Measurements from ENCODE around the gene ZNF469.

Gene ZNF469, protein sequence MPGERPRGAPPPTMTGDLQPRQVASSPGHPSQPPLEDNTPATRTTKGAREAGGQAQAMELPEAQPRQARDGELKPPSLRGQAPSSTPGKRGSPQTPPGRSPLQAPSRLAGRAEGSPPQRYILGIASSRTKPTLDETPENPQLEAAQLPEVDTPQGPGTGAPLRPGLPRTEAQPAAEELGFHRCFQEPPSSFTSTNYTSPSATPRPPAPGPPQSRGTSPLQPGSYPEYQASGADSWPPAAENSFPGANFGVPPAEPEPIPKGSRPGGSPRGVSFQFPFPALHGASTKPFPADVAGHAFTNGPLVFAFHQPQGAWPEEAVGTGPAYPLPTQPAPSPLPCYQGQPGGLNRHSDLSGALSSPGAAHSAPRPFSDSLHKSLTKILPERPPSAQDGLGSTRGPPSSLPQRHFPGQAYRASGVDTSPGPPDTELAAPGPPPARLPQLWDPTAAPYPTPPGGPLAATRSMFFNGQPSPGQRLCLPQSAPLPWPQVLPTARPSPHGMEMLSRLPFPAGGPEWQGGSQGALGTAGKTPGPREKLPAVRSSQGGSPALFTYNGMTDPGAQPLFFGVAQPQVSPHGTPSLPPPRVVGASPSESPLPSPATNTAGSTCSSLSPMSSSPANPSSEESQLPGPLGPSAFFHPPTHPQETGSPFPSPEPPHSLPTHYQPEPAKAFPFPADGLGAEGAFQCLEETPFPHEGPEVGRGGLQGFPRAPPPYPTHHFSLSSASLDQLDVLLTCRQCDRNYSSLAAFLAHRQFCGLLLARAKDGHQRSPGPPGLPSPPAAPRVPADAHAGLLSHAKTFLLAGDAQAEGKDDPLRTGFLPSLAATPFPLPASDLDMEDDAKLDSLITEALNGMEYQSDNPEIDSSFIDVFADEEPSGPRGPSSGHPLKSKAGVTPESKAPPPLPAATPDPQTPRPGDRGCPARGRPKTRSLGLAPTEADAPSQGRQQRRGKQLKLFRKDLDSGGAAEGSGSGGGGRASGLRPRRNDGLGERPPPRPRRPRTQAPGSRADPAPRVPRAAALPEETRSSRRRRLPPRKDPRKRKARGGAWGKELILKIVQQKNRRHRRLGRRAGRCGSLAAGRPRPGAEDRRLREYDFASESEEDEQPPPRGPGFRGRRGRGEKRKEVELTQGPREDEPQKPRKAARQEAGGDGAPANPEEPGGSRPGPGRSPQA (N-terminal part only)

DNA sequence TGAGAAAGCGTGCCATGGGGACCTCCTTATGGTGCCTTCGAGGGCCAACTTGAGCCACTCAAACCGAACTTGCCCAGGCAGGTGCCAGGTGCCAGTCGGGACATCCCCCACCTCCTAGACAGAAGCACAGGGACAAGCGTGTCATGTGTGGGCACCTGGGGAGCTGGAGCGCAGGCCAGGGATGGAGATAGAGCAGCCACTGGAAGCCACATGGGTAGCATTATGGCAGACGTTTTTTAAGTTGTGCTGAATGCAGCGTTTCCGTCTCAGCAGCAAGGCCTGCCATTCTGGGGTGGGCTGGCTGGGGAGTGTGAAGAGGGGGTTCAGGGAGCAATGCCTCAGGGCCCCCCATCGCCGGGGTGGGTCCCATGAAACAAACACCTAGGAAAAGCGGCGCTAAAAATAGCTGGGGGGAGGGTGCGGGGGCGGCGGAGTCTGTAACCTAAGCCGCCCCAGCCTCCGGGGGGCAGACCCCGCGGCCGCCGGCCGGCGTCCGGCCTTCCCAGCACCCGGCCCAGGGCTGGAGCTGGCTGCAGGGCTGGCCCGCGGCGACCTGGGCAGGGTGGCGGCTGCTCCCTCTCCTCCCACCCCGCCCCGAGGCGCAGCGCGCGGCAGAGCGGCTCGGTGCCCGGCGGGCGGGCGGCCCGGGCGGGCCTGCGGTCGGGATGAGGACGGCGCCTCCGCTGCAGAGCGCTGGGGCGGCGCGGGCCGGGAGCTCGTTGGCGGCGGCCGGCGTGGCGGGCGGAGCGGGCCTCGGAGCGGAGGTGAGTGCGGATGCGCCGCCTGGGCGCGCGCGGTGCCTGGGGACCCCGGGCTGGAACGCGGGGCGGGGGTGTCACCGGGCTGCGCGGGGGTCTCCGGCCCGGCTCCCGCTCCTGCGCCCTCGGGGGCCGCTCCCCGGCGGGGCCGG is at the start of gene ZNF469:
ZNF469 (plus strand) TSS at position 469 of the 910 bp plus-strand sequence. CDS start 44,512 bp downstream, outside the sequence.
- no peak for DNase-seq (ENCODE audit: low read depth in 2 of 2)

DNA sequence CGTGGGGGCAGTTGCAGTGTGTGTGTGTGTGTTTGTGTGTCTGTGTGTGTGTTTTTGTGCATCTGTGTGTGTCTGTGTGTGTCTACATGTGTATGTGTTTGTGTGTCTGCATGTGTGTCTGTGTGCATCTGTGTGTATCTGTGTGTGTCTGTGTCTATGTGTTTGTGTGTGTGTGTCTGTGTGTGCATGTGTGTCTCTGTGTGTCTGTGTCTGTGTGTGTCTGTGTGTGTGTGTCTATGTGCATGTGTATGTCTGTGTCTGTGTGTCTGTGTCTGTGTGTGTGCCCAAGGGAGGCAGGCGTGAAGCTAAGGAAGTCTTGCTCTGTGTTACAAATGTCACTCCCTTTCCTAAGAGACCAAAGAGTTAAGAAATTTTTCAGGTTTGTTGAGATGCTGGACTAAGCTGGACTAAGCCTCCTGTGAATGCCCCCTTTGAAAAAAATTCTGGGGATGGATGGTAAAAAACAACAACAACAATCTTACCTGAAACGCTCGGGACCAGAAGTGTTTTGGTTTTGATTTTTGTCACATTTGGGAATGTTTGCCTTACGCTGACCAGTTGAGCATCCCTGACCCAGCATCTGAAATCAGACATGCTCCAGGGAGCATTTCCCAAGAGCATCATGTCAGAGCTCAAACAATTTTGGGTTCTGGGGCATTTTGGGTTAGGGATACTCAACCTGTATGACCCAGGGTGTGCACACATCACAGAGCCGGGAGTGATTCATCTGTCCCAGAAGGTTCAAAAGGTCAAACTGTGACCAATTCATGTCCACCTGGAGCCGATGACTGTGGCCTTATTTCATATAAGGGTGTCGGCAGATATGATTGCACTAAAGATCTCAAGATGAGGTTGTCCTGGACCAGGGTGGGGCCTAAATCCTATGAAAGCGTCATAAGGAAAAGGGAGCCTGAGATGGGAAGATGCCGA is 48.6 kb upstream of the ZNF469 start:
- DNase-seq (ENCODE audit: low read depth in 2 of 2) = no peak

DNA sequence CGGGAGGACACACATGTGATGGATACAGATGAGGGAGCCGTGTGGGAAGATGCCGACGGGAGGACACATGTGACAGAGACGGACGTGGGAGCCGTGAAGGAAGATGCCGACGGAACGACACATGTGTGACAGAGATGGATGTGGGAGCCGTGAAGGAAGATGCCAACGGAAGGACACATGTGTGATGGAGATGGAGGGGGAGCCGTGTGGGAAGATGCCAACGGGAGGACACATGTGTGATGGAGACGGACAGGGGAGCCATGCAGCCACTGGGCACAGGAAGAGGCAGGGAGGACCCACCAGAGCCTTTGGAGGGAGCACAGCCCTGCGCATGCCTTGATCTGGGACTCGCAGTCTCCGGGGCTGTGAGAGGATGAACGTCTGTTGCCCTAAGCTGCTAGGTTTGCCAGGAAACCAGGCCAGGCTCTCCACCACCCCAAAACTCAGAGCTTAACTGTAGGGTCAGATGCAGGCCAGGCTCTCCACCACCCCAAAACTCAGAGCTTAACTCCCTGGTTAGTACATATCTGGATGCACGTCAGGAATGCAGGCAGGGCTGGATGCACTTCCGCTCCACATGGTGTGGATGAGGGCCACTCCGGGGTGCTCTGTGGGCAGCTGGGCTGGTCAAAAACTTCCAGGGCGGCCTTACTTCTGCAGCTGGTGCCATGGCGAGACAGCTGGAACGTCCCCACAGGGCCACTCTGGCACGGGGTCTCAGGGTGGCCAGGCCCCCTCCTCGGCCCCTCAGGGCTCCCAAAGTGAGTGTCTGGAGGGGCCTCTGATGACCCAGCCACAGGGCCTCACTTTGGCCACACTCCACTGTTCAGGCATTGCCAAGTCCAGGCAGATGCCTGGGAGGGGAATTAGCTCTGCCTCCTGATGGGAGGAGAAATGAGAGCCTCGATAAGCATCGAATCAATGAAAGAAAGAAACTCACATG is 47.7 kb upstream of the ZNF469 start:
- no peak for DNase-seq (ENCODE audit: low read depth in 2 of 2)

DNA sequence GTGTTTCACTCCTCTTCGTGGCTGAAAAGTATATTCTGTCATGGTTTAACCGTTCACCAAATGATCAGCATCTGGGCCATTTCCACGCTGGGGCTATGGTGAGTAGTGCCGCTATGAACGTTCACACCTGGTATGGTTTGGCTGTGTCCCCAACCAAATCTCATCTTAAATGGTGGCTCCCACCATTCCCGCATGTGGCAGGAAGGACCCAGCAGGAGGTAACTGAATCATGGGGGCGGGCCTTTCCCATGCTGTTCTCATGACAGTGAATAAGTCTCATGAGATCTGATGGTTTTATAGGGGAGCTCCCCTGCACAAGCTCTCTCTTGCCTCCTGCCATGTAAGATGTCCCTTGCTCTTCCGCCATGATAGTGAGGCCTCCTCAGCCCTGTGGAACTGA is 45.7 kb upstream of the ZNF469 start:
- DNase-seq (ENCODE audit: low read depth in 2 of 2) = no peak

DNA sequence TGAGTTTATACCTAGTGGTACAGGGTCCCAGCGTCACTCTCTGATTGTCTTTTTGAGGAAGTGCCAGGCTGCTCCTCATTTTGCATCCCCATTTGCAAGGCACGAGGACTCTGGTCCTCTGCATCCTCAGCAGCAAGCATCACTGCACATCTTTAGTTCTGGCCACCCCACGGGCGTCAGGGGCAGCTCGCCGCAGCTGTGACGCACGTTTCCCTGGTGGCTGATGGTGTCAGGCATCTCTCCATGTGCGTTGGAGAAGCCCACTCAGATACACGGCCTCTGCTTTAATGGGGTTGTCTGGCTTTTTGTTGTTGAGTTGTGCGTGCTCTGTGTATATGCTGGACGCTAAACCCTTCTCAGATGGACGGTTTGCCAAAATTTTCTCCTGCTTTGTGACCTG is 45.2 kb upstream of the ZNF469 start:
- no peak for DNase-seq (ENCODE audit: low read depth in 2 of 2)

DNA sequence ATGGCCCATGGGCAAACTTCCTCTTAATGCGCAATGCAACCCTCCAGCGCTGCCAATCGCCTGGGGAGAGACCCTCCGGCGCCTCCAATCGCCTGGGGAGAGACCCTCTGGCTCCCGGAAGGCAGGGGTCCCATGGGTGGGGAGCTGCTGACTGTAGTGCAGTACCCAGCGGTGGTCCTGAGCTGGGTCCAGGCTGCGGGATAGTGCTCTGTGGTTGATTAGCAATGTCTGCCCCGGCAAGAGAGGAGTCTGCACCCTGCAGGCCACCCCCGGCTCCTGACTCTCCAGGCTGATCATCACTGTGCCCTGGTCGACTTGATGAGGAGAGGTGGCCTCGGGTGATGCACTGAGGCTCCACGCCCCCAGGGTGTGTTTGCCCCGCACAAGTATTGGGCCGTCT is 44.6 kb upstream of the ZNF469 start:
- no peak for DNase-seq (ENCODE audit: low read depth in 2 of 2)

DNA sequence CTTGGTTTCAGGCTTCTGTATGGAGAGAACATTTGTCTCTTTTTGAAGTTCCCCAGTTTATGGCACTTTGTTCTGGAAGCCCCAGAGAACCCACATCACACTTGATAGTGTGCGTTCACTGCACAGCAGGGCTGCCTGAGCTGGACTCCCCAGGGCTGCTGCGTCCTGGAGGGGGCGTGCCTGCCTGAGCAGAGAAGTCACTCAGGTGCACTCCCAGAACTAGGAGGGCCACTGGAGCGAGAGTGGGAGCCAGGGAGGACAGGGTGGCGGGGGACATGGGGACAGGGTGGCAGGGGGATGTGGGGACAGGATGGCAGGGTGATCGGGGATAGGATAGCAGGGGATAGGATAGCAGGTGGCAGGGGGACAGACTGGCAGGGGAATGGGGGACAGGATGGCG is 43.9 kb upstream of the ZNF469 start:
- no peak for DNase-seq (ENCODE audit: low read depth in 2 of 2)

DNA sequence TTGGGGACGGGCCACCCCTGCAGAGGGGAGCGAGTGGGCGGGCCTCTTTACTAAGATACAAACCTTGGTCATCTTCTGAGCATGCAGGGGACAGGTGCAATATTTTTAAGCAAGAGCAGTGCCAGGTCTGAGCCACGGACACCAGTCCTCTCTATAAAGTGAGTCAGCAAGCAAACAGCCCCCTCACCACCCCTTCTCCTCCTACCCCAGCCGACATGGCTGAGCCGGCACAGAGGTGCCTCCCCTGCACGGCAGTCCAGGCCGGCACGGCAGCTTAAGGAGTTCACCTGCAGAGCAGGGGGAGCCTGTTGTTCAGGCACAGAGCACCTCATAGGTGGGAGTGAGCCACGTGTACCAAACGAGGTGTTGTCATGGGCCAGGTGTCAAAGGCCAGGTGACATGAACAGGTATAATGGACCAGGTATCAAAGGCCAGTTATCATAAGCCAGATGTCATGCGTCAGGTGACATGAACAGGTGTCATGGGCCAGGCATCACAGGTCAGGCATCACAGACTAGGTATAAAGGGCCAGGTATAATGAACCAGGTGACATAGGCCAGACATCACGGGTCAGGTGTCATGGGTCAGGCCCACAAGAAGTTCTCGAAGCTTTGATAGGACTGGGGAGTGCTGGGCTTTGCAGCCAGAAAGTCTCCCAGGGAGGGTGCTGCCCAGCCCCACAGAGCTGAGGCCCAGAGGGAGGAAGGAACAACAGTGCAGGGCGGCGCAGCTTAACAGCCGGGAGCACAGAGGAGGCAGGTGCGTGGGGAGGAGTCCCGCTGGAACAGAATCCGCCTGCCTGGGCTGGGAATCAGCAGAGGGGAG is 42.6 kb upstream of the ZNF469 start:
- no peak for DNase-seq (ENCODE audit: low read depth in 2 of 2)

DNA sequence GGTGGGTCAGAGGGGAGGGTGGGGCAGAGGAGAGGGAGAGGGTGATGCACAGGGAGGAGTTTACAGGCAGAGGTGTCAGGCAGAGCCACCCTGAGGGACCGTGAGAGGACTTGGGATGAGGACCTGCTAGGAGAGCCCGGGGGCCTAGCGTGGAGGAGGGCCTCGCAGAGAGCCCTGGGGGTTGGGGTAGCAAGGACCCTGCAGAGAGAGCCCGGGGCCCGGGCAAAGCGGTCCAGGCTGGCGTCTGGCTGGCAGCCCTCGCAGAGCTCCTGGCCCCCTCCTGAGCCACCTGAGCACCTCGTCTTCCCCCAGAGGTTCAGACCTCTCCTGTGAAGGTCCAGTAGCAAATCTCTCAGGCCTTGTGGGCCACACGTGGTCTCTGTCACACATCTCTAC is 42.0 kb upstream of the ZNF469 start:
- no peak for DNase-seq (ENCODE audit: low read depth in 2 of 2)

DNA sequence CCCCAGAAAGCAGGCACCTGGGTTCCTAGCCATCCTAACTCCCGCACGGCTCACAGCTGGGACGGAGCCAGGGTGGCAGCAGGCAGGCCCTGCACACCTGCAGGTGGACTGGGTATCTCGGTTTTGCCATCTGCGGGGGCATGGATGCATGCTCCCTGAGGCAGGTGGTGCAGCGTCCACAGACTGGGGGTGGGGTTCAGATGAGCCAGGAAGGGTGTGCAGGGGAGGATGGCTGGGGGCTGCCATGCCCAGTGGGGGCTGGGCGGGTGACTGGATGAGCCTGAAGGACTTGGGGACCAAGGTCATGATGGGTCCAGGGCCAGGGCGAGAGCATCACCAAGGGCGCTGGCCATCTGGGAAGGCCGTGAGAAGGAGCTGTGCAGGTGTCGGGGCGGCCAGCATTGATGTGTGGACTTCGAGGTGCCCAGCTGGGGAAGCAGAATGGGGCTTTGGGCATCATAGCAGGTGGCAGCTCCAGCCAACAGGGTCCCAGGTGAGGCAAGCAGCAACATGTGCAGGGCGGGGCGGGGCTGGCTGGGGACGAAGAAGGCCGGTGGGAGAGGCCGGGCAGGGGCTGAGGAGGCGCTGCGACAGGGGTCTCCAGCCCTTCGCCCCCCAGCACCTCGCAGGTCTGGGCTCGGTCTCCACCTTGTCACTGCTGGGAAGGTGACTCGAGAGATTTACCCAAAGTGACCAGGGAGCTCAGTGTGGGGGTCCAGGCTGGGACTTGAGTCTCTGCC is 41.0 kb upstream of the ZNF469 start:
- DNase-seq (ENCODE audit: low read depth in 2 of 2) = no peak

DNA sequence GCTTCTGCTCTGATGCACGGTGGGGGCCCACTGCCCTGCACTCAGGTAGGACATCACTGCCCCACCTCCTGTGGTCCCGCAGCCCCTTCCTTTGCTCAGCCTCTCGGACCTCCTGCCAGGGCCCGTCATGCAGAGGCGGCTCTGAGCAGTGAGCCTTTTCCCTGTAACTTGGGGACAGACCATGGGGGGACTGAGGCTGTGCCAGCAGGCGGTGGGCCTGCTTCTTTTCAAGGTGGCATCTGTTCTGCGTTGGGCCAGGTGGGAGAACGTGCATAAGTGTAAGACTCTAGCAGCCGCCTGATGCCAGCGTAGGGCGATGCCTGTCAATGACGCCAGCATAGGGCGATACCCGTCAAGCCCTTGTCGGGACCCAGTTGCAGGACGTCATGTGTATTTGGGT is 40.3 kb upstream of the ZNF469 start:
- no peak for DNase-seq (ENCODE audit: low read depth in 2 of 2)

DNA sequence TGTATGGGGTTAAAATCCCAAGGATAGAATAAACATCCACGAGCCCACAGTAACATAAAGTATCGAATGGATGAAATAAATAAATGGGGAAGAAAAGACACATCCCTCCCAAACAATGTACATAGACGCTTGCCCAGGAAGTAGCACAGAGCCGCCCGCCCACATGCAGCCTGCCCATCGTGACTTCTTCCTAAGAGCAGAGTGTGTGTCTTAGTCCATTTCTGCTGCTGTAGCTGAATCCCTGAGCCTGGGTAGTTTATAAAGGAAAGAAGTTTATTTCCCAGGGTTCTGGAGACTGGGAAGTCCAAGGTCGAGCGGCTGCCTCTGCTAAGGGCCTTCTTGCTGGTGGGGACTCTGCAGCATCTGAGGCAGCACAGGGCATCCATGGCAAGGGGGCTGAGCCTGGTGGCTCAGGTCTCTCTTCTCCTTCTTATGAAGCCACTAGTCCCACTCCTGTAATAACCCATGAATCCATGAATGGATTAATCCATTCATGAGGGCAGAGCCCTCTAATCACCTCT is 39.4 kb upstream of the ZNF469 start:
- DNase-seq (ENCODE audit: low read depth in 2 of 2) = no peak

DNA sequence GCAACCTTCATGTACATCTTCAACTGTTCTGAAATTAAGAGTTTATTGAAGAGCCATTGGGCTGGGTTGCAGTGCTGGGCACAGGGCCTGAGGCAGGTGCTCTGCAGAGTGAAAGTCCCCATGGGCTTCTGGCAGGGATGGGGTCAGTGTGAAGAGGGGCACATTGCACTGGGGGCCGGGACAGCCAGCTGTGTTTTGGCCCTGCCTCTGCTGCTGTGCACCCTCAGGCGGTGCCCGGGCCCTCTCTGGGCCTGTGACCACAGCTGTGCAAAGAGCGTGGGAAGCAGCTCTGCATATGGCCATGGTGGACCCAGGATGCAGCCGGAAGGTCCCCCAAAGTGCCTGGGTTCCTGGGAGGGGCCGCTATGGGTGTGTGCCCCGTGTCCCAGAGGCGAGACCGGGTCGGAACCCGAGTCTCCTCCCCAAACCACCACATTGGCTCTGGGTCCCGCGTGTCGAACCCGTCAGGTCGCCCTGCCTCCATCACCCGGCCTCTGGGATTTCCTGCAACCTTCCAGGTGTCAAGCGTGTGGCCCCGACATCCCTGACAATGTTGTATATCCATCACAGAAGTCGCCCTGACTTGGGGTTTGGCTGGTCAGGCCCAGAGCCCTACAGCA is 38.2 kb upstream of the ZNF469 start:
- no peak for DNase-seq (ENCODE audit: low read depth in 2 of 2)

DNA sequence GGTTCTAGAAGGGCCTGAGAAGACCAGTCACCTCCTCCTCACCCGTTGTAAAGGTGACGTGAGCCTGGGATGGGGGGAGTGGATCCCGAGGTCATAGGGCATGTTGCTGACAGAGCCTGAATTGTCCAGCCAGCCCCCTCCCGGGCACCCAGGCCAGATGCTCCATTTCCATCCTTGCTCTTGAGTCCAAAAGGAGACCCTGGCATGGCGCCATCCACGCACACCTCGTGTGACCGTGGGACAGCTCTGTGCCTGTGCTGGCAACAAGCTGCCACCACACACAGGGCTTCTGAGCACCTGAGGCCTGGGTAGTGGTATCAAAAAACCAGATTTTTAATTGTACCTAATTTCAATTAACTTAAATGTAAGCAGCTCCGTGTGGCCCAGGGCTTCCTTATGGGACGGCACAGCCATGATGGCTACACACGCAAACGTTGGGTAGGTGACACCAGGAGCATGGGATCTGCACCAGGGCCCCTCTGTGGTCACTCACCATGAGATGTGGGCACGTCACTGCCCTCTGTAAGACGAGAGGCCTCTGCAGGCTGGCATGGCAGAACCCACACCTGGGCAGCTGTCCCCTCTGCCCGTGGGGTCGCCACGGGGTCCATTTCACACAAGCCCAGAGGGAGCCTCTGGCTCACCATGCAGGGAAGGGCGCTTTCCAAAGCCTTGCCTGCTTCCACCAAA is 37.6 kb upstream of the ZNF469 start:
- no peak for DNase-seq (ENCODE audit: low read depth in 2 of 2)

DNA sequence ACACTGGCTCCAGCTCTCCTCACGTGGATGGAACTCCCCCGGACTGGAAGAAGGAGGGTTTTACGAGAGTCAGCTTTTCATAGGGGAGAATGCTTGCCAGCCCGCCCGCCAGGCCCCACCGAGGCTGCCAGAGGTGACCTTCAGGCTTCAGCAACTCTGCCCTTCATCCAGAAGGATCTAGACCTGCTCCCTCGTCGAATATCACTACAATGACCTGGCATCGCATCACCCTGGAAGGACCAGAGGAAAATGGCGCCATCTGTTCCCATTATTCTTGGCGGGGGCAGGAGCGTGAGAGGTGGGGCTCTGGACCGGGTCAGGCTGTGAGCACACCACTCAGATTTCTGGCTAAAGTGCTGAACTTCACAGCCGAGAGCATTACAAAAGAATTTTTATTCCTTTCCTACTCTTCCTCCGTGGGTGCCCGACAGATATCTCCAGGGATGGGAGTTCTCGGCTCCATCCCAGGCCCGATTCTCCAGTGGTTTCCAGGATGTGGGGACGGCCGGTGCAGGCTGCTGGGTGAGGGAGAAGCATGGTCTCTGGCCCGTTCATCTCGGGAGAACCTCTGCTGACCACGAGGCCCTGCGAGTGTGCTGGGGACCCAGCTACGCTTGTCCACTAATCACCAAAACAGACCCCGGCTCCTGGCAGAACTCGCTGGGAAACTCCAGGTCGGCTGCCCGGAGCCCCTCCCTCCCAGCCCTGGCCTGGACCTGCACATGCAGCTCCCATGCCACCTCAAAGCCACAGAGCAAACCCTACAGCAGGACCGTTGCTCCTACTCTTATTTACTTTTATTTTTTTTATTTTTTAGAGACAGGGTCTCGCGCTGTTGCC is 36.8 kb upstream of the ZNF469 start:
- DNase-seq (ENCODE audit: low read depth in 2 of 2) = no peak

Measured in stimulated activated CD4-positive, alpha-beta T cell treated with anti-CD3 and anti-CD28 coated beads, Interleukin-15, amount 100 ng/mL, for 48 hours (primary cell).